ENCODE data around the gene CPT1B. TPM values are rescaled to one million over a fixed set of nuclear protein-coding genes. Genes with fewer than 3 reads are reported as not detected.
"Not testable (repeated sequence)": the region's sequence is repeated elsewhere in the genome, so short reads cannot be mapped to it uniquely, and the experiment has no call there.

CPT1B gene
- total RNA-seq, 1 donor from 2014 or later = 81.2 TPM

DNA sequence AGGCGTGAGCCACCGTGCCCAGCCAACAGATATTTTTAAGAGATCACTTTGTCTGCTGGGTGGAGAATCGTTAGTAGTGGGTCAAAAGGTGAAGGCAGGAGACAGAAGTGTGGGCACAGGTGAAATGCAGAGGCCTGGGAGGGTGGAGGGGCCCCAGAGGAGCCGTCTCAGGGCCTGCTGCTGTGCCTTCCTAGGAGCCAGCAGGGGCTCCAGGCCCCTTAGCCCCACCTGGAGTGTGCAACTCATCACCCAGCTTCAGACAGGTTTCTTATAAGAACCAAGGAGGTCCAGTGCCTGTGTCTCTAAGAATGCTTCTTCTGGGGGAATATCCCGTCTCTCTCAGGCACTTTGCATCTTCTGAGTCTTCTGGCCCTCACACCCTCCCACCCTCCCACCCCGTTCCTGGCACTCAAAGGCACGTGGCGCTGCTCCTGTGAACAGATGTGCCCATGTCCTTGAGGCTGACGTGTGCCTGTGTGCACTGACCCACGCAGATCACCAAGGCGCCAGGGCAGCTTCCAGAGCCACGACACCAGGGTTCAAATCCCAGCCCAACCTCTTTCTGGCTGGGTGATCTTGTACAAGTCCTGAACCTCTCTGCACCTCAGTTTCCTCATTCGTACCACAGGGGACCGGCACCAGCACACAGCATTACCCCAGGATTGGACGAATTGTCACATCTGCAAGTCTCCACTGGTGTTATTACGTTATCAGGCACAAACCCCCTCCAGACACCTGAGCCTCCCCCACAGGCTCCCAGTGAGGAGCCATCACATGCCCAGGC lies 46.3 kb upstream of the CPT1B start:
- no peak for TF ChIP-seq CTCF (conservative IDR thresholded peaks at IDR 0.05)
- no peak for DNase-seq (ENCODE audit: low read depth, low spot score)

DNA sequence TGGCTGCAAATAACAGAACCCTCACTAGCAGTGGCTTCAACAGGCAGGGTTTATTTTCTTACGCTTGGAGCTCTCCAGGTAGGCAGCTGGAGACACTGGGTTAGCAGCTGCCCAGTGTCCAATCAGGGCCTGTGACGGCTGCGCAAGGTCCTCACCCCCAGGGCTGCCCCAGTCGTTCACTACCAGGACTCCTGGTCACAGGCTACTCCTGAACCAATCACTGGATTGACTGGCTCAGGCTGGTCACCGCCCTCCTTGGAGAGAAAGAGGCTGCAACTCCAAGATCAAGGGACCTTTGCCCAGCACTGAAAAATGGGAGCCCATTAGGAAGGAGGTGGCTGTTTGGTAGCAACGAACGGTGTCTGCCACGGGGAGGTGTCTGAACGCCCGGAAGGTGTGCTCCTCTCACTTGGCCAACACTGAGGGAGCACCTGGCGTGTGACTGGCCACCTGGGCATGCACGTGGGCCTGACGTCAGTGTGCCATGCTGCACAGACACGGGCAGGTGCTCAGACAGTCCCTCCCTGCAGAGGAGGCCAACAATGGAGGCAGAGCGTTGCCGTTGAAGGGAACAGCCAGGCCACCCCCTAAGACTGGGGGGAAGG lies 44.6 kb upstream of the CPT1B start:
- Mint-ChIP-seq H3K4me3 (no peak overlapping the region), H3K27me3 (ENCODE audit: low read depth) (peaks cover 34% of the 10 kb centered on the region), H3K36me3 (ENCODE audit: low read depth) (no peaks in the 10 kb centered on the region), H3K27ac (ENCODE audit: unreplicated experiment) (no peak overlapping the region), H3K4me1 (peaks cover 24% of the 10 kb centered on the region), H3K9me3 (no peaks in the 10 kb centered on the region)
- no peak for TF ChIP-seq CTCF (conservative IDR thresholded peaks at IDR 0.05)
- no peak for DNase-seq (ENCODE audit: low read depth, low spot score)

More for the DNA sequence above, 46.3 kb upstream of the CPT1B start:
- no peaks in the 10 kb centered on the region for H3K9me3 Mint-ChIP-seq
- no peak overlapping the region for H3K27ac Mint-ChIP-seq (ENCODE audit: unreplicated experiment)
- H3K27me3 Mint-ChIP-seq (ENCODE audit: low read depth) = peaks cover 32% of the 10 kb centered on the region
- peaks cover 32% of the 10 kb centered on the region for H3K4me1 Mint-ChIP-seq
- H3K4me3 Mint-ChIP-seq = peak overlapping the region; percentile 40
- H3K36me3 Mint-ChIP-seq (ENCODE audit: low read depth) = no peaks in the 10 kb centered on the region

DNA sequence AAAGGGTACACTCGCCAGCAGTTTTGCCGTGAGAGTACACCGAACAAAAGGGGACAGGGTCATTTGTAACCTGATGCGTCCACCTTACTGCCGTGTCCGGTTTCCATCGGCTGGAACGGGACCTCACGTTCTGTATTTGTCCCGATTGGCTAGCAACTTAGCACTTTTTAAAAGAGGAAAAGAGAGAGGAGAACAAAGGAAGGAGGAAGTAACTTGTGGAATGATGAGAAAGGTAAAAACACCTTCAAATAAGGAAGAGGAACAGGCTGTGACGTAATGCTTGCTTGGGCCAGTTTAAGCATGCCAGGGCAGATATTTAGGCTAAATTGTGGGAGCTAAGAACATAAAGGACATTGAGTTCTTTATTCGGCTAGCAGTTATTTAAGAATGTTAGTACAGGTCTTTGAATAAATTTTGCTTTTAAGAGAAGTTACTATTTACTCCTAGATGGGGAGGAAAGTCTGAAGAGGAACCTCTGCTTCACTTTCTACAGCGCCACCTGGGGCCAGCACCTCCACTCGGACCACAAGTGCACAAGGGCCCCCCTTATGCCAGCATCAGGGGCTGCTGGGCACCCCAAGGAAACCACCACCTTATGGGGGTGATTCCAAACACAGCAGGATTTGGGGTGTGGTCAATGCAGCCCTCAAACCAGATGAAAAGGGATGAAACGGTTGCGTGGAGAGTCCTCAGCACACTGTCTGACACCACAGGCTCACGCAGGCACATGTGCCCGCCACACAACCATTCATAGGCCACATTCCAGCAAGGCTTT lies 43.9 kb upstream of the CPT1B start:
- peaks cover 24% of the 10 kb centered on the region for H3K4me1 Mint-ChIP-seq
- peaks cover 34% of the 10 kb centered on the region for H3K27me3 Mint-ChIP-seq (ENCODE audit: low read depth)
- no peak overlapping the region for H3K27ac Mint-ChIP-seq (ENCODE audit: unreplicated experiment)
- no peaks in the 10 kb centered on the region for H3K36me3 Mint-ChIP-seq (ENCODE audit: low read depth)
- DNase-seq (ENCODE audit: low read depth, low spot score) = no peak
- no peaks in the 10 kb centered on the region for H3K9me3 Mint-ChIP-seq
- H3K4me3 Mint-ChIP-seq = peak overlapping the region; percentile 35
- no peak for TF ChIP-seq CTCF (conservative IDR thresholded peaks at IDR 0.05)

- Mint-ChIP-seq H3K27ac (ENCODE audit: unreplicated experiment) (no peak overlapping the region), H3K9me3 (no peaks in the 10 kb centered on the region), H3K4me1 (peaks cover 24% of the 10 kb centered on the region), H3K27me3 (ENCODE audit: low read depth) (peaks cover 34% of the 10 kb centered on the region), H3K4me3 (peak overlapping the region; percentile 76), H3K36me3 (ENCODE audit: low read depth) (no peaks in the 10 kb centered on the region)
- TF ChIP-seq CTCF (conservative IDR thresholded peaks at IDR 0.05) = no peak
- DNase-seq (ENCODE audit: low read depth, low spot score) = no peak
Measured at GRCh38 chr22:50621356-50621880, 43.2 kb upstream of the CPT1B start.

DNA sequence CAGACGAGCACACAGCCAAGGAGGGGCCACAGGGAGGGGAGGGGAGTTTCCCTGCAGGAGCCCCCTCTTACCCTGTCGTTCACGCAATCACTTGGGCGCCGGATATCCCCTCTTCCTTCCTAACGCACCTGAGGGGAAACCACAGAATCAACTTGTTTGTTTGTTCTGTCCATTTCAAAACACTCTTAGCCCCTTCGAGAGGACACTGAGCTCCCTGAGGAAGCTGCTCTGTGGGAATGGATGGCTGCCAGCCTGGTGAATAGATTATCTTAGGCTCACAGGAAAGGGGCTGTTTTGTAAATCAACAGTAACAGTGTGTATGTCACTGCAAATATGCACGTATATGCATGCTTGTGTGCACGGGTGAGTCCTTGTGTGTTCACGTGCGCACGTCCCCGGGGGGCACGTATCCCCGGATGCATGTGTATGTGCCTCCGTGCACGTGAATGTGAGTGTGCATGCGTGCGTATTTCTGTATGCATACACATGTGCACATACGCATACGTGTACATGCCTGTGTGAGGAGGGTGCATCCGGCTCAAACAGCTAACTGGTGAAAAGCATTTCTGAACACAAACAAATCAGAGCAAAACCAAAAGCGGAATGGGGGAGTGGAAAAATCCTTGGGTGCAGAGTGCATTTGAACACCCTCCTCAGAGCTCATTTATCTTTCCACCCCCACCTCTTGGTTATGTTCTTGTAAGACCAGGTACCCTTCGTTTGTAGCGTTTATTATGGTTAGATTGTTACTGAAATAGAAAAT lies 42.5 kb upstream of the CPT1B start:
- DNase-seq (ENCODE audit: low read depth, low spot score) = no peak
- H3K27me3 Mint-ChIP-seq (ENCODE audit: low read depth) = peaks cover 34% of the 10 kb centered on the region
- H3K27ac Mint-ChIP-seq (ENCODE audit: unreplicated experiment) = no peak overlapping the region
- TF ChIP-seq CTCF (conservative IDR thresholded peaks at IDR 0.05) = no peak
- H3K9me3 Mint-ChIP-seq = no peaks in the 10 kb centered on the region
- no peaks in the 10 kb centered on the region for H3K36me3 Mint-ChIP-seq (ENCODE audit: low read depth)
- H3K4me3 Mint-ChIP-seq = peak overlapping the region; percentile 76
- H3K4me1 Mint-ChIP-seq = peaks cover 24% of the 10 kb centered on the region

GRCh38 chr22:50614296-50614695 lies 36.1 kb upstream of the CPT1B start:
- H3K9me3 Mint-ChIP-seq; H3K4me1 Mint-ChIP-seq; DNase-seq (ENCODE audit: low read depth, low spot score); H3K36me3 Mint-ChIP-seq (ENCODE audit: low read depth); H3K27ac Mint-ChIP-seq (ENCODE audit: unreplicated experiment); H3K4me3 Mint-ChIP-seq: not testable (repeated sequence)
- H3K27me3 Mint-ChIP-seq (ENCODE audit: low read depth) = peaks cover 12% of the 10 kb centered on the region
